Renal cortical epithelial cell (primary cell): Measurements from ENCODE around the gene BAZ1B. TPM values are rescaled to one million over a fixed set of nuclear protein-coding genes. Genes with fewer than 3 reads are reported as not detected.

Experiments
- total RNA-seq: library from RNA; depleted of rRNA; stranded (reverse); fragments of >200 nt; gene quantifications from 2 replicates; pipeline ENCODE4 v1.2.3, GENCODE V29; 2014

BAZ1B gene
- total RNA-seq, 1 donor from 2014 or later: 66.4 TPM

Other genes starting within 250 kb of the BAZ1B start
- 20.1 and 50.7 TPM in 2 replicates for gene NSUN5, start 213.5 kb downstream of the BAZ1B start, total RNA-seq
- 0.05 TPM in 1 of 2 replicates, not detected in the other for gene TRIM50, start 194.2 kb downstream of the BAZ1B start, total RNA-seq
- gene FKBP6, start 194.1 kb downstream of the BAZ1B start, total RNA-seq: not detected in 2 replicates
- 0.15 and 0.35 TPM in 2 replicates for gene FZD9, start 88.5 kb downstream of the BAZ1B start, total RNA-seq
- 21.7 and 23.4 TPM in 2 replicates for gene BCL7B, start 35.4 kb upstream of the BAZ1B start, total RNA-seq
- gene TBL2, start 56.3 kb upstream of the BAZ1B start, total RNA-seq: 68.0 and 72.8 TPM in 2 replicates
- gene MLXIPL, start 102.2 kb upstream of the BAZ1B start, total RNA-seq: 0.15 TPM in 1 of 2 replicates, not detected in the other
- 8.6 and 9.2 TPM in 2 replicates for gene VPS37D, start 145.5 kb upstream of the BAZ1B start, total RNA-seq
- gene DNAJC30, start 161.2 kb upstream of the BAZ1B start, total RNA-seq: 1.0 and 1.9 TPM in 2 replicates
- gene BUD23, start 161.3 kb upstream of the BAZ1B start, total RNA-seq: 34.0 and 67.7 TPM in 2 replicates
- gene STX1A, start 197.4 kb upstream of the BAZ1B start, total RNA-seq: 12.9 and 13.9 TPM in 2 replicates
- gene ABHD11, start 216.5 kb upstream of the BAZ1B start, total RNA-seq: 20.4 and 67.2 TPM in 2 replicates
- 10.8 and 11.6 TPM in 2 replicates for gene CLDN3, start 248.0 kb upstream of the BAZ1B start, total RNA-seq